Left lobe of liver (tissue), 2 donors: ENCODE results near the gene MTMR3. TPM values are rescaled to one million over a fixed set of nuclear protein-coding genes. Genes with fewer than 3 reads are reported as not detected.
"Not testable (repeated sequence)": the region's sequence is repeated elsewhere in the genome, so short reads cannot be mapped to it uniquely, and the experiment has no call there.

Experiments
- ATAC-seq: fragments of 200-7000 bp; cut with Tn5 transposase; one replicate; pipeline ENCODE4 v1.9.1; 2020; ENCODE audit warnings: mild to moderate bottlenecking, moderate library complexity
- DNase-seq: peaks from one replicate; pipeline ENCODE4 v3.0.0-alpha.2; 2020; ENCODE audit warnings: low spot score
- total RNA-seq: library from RNA; stranded (reverse); gene quantifications from one replicate; pipeline ENCODE4 v1.2.1, GENCODE V29; 2021
- donor health status: DM: no; HTN: no; CAD: no; lungs with moderate emphysema.
- donor health status: DM: no; HTN: yes; CAD: no.

The MTMR3 gene
- total RNA-seq = 12.8 TPM

DNA sequence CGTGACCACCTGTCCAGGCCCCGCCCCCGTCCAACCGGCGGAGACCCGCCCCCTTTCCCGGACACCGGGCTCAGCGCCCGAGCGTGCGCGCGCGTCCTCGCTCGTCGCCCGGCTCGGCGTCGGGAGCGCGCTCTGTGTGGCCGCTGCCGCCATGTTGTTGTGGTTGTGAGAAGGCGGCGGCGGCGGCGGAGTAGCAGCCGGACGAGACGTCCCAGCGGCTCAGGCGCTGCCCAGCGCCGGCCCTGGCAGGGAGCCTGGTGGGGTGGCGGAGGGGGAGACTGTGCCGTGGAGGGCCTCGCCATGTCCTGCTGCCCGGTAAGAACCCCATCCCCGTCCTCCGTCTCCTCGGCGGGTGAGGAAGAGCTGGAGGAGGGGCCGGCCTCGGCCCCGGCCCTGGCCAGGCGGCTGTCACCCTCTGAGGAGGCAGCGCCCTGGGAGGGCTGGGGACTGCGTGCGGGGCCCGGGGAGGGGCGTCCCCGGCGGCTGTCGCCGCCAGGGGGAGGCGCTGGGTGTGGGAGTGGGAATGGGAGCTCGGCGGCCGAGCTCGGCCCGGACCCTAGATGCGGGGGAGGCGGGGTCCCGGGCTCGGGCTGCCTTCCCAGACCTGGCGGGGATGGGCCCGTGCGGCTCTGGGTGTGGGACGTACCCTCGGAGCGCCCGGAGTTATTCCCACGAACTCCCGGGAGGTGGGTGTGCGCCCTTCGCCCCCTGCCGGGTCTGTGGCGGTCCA, at the start of gene MTMR3:
MTMR3 (plus strand) TSS at position 130 of the 730 bp plus-strand sequence. CDS start 87,886 bp downstream, outside the sequence.
- DNase-seq = peak; percentile 97

GRCh38 chr22:29833392-29833965, 49.5 kb upstream of the MTMR3 start:
- no peak for ATAC-seq
- DNase-seq = no peak

More for the DNA sequence above, at the start of gene MTMR3:
- ATAC-seq = peak; percentile 91

GRCh38 chr22:29834046-29834445, 48.9 kb upstream of the MTMR3 start:
- ATAC-seq = no peak

GRCh38 chr22:29836791-29837370, 46.1 kb upstream of the MTMR3 start:
- not testable (repeated sequence) for DNase-seq, ATAC-seq

More at GRCh38 chr22:29834046-29834445, 48.9 kb upstream of the MTMR3 start:
- DNase-seq = no peak

GRCh38 chr22:29837741-29838598, 45.0 kb upstream of the MTMR3 start, which contains the start of gene ASCC2:
Gene ASCC2 (minus strand): TSS chr22:29838274. CDS start chr22:29832325, 5,949 bp downstream.
- DNase-seq (peak; percentile 99), ATAC-seq (peak; percentile 99)

DNA sequence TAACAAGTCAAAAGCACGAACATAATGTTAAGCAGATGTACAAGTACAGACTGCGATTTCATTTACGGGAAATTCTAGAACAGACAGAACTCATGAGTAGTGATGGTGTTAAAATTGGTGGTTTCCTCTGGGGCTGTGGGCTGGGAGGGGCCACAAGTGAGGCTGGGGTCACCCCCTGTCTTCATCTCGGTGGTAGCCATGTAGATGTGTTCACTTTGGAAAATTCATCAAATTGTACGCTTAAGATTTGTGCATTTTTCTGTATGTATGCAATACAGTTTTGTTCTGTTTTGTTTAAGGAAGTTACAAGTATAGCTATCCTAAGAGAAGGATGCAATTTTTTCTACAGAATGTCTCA, 44.4 kb upstream of the MTMR3 start:
- no peak for ATAC-seq
- DNase-seq = no peak

DNA sequence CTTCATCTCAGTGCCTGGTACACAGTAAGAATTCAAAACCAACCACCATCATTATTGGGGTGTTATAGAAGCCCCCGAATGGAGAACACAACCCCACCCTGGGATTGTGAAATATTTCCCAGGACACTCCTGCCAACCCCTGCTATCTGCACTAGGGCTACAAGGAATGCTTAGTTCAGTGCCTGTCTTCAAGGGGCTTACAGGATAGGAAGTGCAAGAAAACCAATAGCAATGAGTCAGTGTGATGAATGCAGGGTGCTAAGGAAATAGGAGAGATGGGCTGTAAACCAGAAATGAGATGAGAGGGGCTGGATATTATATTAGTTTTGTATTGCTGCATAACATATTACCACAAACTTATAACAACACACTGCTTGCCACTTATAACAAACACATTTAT, 43.9 kb upstream of the MTMR3 start:
- DNase-seq (no peak), ATAC-seq (no peak)

DNA sequence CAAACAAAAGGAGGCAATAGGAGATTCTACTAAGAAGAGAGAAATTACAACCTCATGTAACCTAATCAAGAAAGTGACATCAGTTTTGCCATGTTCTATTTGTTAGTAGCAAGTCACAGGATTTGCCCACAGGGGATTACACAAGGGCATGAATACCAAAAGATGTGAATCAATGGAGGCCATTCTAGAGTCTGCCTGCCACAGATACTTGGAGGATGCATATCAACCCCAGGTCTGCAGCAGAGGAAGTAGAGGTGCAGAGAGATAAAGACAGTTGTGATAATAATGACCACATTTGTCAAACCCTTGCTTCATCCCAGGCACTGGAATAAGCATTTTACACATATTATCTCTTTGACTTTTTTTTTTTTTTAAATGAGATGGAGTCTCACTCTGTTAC, 42.5 kb upstream of the MTMR3 start:
- no peak for DNase-seq
- ATAC-seq = no peak

DNA sequence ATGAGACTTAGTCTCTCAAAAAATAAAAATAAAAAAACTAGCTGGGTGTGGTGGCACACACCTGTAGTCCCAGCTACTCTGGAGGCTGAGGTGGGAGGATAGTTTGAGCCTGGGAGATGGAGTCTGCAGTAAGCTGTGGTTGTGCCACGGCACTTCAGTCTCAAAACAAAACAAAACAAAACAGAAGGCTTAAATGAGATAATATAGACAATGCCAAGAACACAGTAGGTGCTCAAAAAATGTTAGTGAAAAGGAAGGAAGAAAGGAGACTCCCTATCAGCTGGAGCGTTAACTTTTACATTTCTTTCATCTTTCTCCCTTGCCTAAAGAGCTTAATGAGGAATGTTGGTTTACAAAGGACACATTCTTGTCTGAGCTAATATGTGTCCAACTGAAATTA, 40.8 kb upstream of the MTMR3 start:
- DNase-seq (no peak), ATAC-seq (no peak)

DNA sequence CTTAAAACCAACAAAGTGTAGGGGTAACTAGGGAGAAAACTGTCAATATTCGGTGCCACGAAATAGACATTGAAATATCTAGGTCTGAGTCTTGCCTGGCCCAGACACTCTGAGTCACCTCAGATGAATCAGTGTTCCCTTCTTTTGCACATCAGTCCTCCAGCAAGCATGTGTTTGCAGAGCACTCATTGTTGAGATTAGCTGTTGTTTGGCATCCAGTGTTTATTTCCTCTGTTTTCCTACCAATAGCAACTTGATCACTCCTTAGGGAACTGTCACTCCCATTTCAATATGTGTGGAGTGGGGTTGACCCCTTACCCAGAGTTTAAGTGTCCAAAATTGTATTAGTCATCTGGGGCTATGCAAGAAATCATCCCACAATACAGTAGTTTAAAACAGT, 40.2 kb upstream of the MTMR3 start:
- DNase-seq (no peak), ATAC-seq (no peak)

- DNase-seq (no peak), ATAC-seq (no peak)
Observed at GRCh38 chr22:29846290-29846689, 36.7 kb upstream of the MTMR3 start.

GRCh38 chr22:29848111-29848510, 34.9 kb upstream of the MTMR3 start:
- no peak for ATAC-seq

DNA sequence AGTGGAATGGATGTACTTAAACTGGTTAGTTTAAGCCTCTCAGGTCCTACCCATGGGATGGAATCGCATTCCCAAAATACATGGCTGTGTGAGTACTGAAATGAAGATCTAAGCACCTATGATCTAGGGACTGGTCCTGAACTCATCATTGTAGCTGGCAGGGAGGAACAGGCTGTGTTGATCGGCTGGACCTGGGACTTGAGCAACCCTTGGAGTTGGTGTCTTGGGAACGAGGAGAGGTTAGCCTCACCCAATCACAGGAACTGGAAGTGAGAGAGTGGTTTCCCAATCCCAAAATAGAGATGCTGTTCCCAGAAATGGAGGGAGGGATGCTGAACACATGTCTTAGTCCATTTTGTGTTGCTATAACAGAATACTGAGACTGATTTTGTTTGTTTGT, 28.5 kb upstream of the MTMR3 start:
- ATAC-seq (no peak), DNase-seq (no peak)

More at GRCh38 chr22:29848111-29848510, 34.9 kb upstream of the MTMR3 start:
- DNase-seq = no peak

DNA sequence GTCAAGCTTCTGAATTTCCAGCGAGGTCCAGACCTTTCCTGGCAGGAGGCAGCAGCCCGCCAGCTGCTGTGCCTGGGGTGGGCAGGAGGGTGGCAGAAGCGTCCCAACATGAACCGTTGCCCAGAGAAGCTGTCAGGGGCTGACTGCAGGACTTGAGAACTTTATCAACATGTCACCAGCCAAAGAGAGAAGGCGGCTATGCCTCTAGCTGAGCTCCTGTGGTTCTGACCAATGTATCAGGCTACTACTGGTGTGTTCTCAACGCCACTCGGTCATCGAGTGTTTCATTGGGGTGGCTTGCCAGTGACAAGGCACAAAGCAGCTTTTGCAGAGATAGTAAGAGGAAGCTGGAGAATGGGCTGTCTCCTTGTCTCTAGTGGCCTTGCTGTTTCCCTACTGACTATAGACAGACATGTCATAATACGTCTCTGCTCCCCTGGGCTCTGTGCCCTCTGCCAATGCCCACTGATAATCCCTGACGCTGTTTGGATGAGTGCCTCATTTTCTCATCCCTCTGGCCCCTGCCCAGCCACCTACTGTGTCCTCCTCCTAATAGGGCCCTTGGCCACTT, 27.3 kb upstream of the MTMR3 start:
- ATAC-seq (peak; percentile 53), DNase-seq (no peak)

GRCh38 chr22:29856496-29856895, 26.5 kb upstream of the MTMR3 start:
- DNase-seq (no peak), ATAC-seq (no peak)

DNA sequence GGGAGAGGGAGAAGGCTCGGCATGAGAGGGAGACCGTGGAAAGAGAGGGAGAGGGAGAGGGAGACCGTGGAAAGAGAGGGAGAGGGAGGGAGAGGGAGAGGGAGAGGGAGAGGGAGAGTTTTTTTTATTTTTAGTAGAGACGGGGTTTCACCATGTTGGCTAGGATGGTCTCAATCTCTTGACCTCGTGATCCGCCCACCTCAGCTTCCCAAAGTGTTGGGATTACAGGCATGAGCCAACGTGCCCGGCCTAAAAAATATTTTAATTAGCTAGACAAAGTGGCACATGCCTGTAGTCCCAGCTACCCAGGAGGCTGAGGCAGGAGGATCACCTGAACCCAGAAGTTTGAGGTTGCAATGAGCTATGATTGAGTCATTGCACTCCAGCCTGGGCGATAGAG, 23.9 kb upstream of the MTMR3 start:
- ATAC-seq = not testable (repeated sequence)
- peak; percentile 18 for DNase-seq

GRCh38 chr22:29860006-29860766, 22.8 kb upstream of the MTMR3 start:
- DNase-seq = no peak
- peak; percentile 35 for ATAC-seq

GRCh38 chr22:29861672-29862297, 21.2 kb upstream of the MTMR3 start:
- ATAC-seq (no peak), DNase-seq (peak; percentile 19)

DNA sequence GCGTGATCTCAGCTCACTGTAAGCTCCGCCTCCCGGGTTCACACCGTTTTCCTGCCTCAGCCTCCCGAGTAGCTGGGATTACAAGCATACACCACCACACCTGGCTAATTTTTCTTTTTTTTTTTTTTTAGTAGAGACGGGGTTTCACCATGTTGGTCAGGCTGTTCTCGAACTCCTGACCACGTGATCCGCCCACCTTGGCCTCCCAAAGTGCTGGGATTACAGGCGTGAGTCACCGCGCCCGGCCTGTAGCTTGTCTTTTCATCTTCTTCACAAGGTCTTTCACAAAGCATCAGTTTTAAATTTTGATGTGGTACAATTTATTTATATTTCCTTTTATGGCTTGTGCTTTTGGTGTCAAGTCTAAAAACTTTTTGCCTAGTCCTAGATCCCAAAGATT, 17.4 kb upstream of the MTMR3 start:
- DNase-seq, ATAC-seq: not testable (repeated sequence)

GRCh38 chr22:29867260-29867659, 15.7 kb upstream of the MTMR3 start:
- DNase-seq (peak; percentile 4), ATAC-seq (no peak)
